Spleen (tissue), 7 donors: ENCODE measurements around the gene POLR3C.
"Not testable (repeated sequence)": the region's sequence is repeated elsewhere in the genome, so short reads cannot be mapped to it uniquely, and the experiment has no call there.

Experiments
- CTCF ChIP-seq, 11 experiments: fragments of 200-600 bp in 7 of 11; fragments of 450-650 bp in 4 of 11; sonication (generic) in 4 of 11; IDR thresholded peaks in 8 of 11; conservative IDR thresholded peaks in 3 of 11; 1 replicate in 7 of 11; 2 replicates in 4 of 11; pipeline versions ENCODE4 v1.4.0 to v1.8.0; 2016 to 2021; ENCODE audit warnings: antibody characterized with exemption in 11 of 11, inconsistent platforms in 4 of 11, mild to moderate bottlenecking in 1 of 11
- POLR2AphosphoS5 ChIP-seq, 3 donors: sonication (generic); formaldehyde crosslinking; IDR thresholded peaks; one replicate each; pipeline ENCODE4 v1.5.1; 2017; ENCODE audit warnings: antibody characterized with exemption in 3 of 3
- donor health status: DM: no; HTN: no; CAD: no; lungs with moderate emphysema.
- donor health status: DM: no; HTN: no; CAD: no.
- donor health status: DM: no; HTN: no; CAD: no.

DNA sequence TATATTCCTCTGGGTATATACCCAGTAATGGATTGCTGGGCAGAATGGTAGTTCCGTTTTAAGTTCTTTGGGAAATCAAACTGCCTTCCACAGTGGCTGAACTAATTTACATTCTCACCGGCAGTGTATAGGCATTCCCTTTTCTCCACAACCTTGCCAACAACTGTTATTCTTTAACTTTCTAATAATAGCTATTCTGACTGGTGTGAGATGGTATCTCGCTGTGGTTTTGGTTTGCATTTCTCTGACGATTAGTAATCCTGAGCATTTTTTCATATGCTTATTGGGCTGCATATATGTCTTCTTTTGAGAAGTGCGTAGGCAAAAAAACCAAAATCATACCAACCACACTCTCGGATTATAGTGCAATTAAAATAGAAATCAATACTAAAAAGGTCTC is 5.9 kb upstream of the POLR3C start:
- not testable (repeated sequence) for TF ChIP-seq POLR2AphosphoS5 (IDR thresholded peaks at IDR 0.05); CTCF (IDR thresholded peaks at IDR 0.05 in 8 of 11, conservative IDR thresholded peaks at IDR 0.05 in 3 of 11)
